Pancreas (tissue), 10 donors: ENCODE measurements around the gene EDN2. TPM values are rescaled to one million over a fixed set of nuclear protein-coding genes. Genes with fewer than 3 reads are reported as not detected.

Experiments used
- ATAC-seq, 4 donors: fragments of 200-7000 bp; cut with Tn5 transposase; one replicate each; pipeline versions ENCODE4 v1.8.0 to v1.9.1; 2020; ENCODE audit warnings: mild to moderate bottlenecking in 4 of 4, moderate library complexity in 4 of 4
- DNase-seq, 6 donors: peaks; one replicate each; pipeline ENCODE4 v3.0.0-alpha.2; 2020
- FAIRE-seq: peaks from 2 replicates; lab custom pipeline; 2012; peaks lifted over from hg19 to GRCh38; lab: Jason Lieb, UNC
- H3K27ac ChIP-seq, 4 donors: fragments of 200-600 bp; sonication (generic); 1 replicate in 3 of 4; 2 replicates in 1 of 4; pipeline versions ENCODE4 v1.5.0 to v1.8.0; 2020
- H3K27me3 ChIP-seq, 4 donors: fragments of 200-600 bp; one replicate each; pipeline ENCODE4 v1.8.0; 2021
- H3K36me3 ChIP-seq, 3 donors: fragments of 200-600 bp; sonication (generic) in 1 of 3; one replicate each; pipeline versions ENCODE4 v1.5.0 to v1.8.0; 2020 to 2021
- H3K4me1 ChIP-seq, 3 donors: fragments of 200-600 bp; one replicate each; pipeline ENCODE4 v1.8.0; 2021
- H3K4me3 ChIP-seq, 4 donors: fragments of 200-600 bp; sonication (generic) in 2 of 4; one replicate each; pipeline versions ENCODE4 v1.5.0 to v1.8.0; 2020 to 2021
- H3K9me3 ChIP-seq, 4 donors: fragments of 200-600 bp; one replicate each; pipeline ENCODE4 v1.8.0; 2021
- CTCF ChIP-seq, 4 donors: fragments of 200-600 bp; sonication (generic) in 3 of 4; IDR thresholded peaks; one replicate each; pipeline versions ENCODE4 v1.5.0 to v1.8.0; 2021; ENCODE audit warnings: antibody characterized with exemption in 4 of 4
- WGBS, 2 donors: extraction: QIAGEN DNeasy Blood & Tissue Kit; methylation state at CpG; one replicate each; pipeline ENCODE4 v1.1.7; 2013; 5-methylcytosine and 5-hydroxymethylcytosine counted together
- intact Hi-C, 3 donors: fragments of 100-400 bp; cut with DNase I; formaldehyde crosslinking; loops; one replicate each; pipeline versions ENCODE4 v1.11.1 to v1.14.2; 2022
- polyA plus RNA-seq, 2 donors: library from polyadenylated mRNA; stranded (reverse); fragments of 200-250 nt; gene quantifications; one replicate each; pipeline ENCODE4 v1.2.3, GENCODE V29; 2013
- total RNA-seq, 6 donors: library from RNA; stranded (reverse); fragmentation: NEBNext Ultra II Directional in 4 of 6; extraction: Animal tissue kit (Norgen Biotek cat#: 25700) in 4 of 6; gene quantifications; one replicate each; pipeline versions ENCODE4 v1.2.1 to v1.2.4, GENCODE V29; 2021 to 2023
- donor health status: healthy with polysubstance abuse.
- donor health status: DM: no; HTN: no; CAD: no; lungs with moderate emphysema.
- donor health status: DM: no; HTN: no; CAD: no.
- donor health status: control.
- donor health status: control.
- donor health status: Bipolar disorder and iron deficiency.
- donor health status: DM: yes; HTN: yes; CAD: no.
- donor health status: DM: no; HTN: no; CAD: no.
- donor health status: DM: no; HTN: no; CAD: no.
- donor health status: DM: yes; HTN: yes; CAD: no.

The EDN2 gene
- total and polyA plus RNA-seq, 8 donors = 1.2 to 8.3 (median 1.8) TPM

GRCh38 chr1:41435570-41436178 is 48.8 kb downstream of the EDN2 start:
- DNase-seq = no peak
- Histone ChIP-seq H3K27me3 (no peaks in the 10 kb centered on the region), H3K27ac (no peak overlapping the region), H3K4me1 (peaks cover 9 to 18% (median 16%) of the 10 kb centered on the region in 3 donors), H3K9me3 (no peaks in the 10 kb centered on the region), H3K4me3 (no peak overlapping the region), H3K36me3 (no peaks in the 10 kb centered on the region)
- intact Hi-C loops = no loop called here
- ATAC-seq = no peak
- WGBS, 2 donors = 61 to 66% methylated on average over 15 of the region's 15 CpGs
- TF ChIP-seq CTCF (IDR thresholded peaks at IDR 0.05) = no peak
- FAIRE-seq = no peak

- no peak overlapping the region for H3K4me3 ChIP-seq
- no peak for FAIRE-seq
- no peak for DNase-seq
- H3K36me3 ChIP-seq = no peaks in the 10 kb centered on the region
- H3K27ac ChIP-seq = no peak overlapping the region
- H3K9me3 ChIP-seq = no peaks in the 10 kb centered on the region
- intact Hi-C loops = no loop called here
- H3K4me1 ChIP-seq = peaks cover 9 to 18% (median 16%) of the 10 kb centered on the region in 3 donors
- H3K27me3 ChIP-seq = no peaks in the 10 kb centered on the region
- TF ChIP-seq CTCF (IDR thresholded peaks at IDR 0.05) = no peak
- 72 to 78% methylated on average over 6 of the region's 6 CpGs for WGBS, 2 donors
- no peak for ATAC-seq
Measured at GRCh38 chr1:41434748-41435449, 49.6 kb downstream of the EDN2 start.

- WGBS, 2 donors = 74 to 82% methylated on average over 5 of the region's 5 CpGs
- H3K27me3 ChIP-seq = no peaks in the 10 kb centered on the region
- H3K36me3 ChIP-seq = no peaks in the 10 kb centered on the region
- H3K9me3 ChIP-seq = no peaks in the 10 kb centered on the region
- TF ChIP-seq CTCF (IDR thresholded peaks at IDR 0.05) = no peak
- DNase-seq (no peak), FAIRE-seq (no peak), ATAC-seq (no peak)
- peaks cover 9 to 18% (median 16%) of the 10 kb centered on the region in 3 donors for H3K4me1 ChIP-seq
- no peak overlapping the region for H3K4me3 ChIP-seq
- intact Hi-C loops = no loop called here
- H3K27ac ChIP-seq = no peak overlapping the region
Measured at GRCh38 chr1:41434306-41434705, 50.2 kb downstream of the EDN2 start.

- intact Hi-C loops = no loop called here
- FAIRE-seq = no peak
- H3K4me3 ChIP-seq = no peak overlapping the region
Measured at GRCh38 chr1:41433501-41433900, 51.0 kb downstream of the EDN2 start.

More at GRCh38 chr1:41433501-41433900, 51.0 kb downstream of the EDN2 start:
- Histone ChIP-seq H3K27ac (peak overlapping the region; percentile 52 to 83 (median 66)), H3K9me3 (no peaks in the 10 kb centered on the region), H3K4me1 (peaks cover 9 to 18% (median 16%) of the 10 kb centered on the region in 3 donors), H3K36me3 (no peaks in the 10 kb centered on the region), H3K27me3 (no peaks in the 10 kb centered on the region)
- DNase-seq (no peak), ATAC-seq (no peak)
- TF ChIP-seq CTCF (IDR thresholded peaks at IDR 0.05) = no peak
- 66 to 75% methylated on average over 4 of the region's 4 CpGs for WGBS, 2 donors
